GM12891 (cell line): Measurements from ENCODE around the gene C20orf173.

Experiments used
- PAX5 ChIP-seq: IDR thresholded peaks from 2 replicates; pipeline ENCODE4 v1.6.1; 2011; ENCODE audit warnings: low read length, moderate library complexity, mild to moderate bottlenecking; ENCODE audit not compliant: insufficient read depth, severe bottlenecking
- POLR2A ChIP-seq: IDR thresholded peaks from 2 replicates; pipeline ENCODE4 v1.6.1; 2011; ENCODE audit warnings: low read depth, low read length, control low read depth
- POLR2AphosphoS5 ChIP-seq: IDR thresholded peaks from 2 replicates; pipeline ENCODE4 v1.6.1; 2011; ENCODE audit warnings: low read depth, low read length, control low read depth
- POU2F2 ChIP-seq: IDR thresholded peaks from 2 replicates; pipeline ENCODE4 v1.6.1; 2011; ENCODE audit warnings: low read depth, mild to moderate bottlenecking, control low read depth, low read length, moderate library complexity
- SPI1 ChIP-seq: IDR thresholded peaks from 2 replicates; pipeline ENCODE4 v1.6.1; 2011; ENCODE audit warnings: low read depth, low read length, control low read depth
- TAF1 ChIP-seq: IDR thresholded peaks from 2 replicates; pipeline ENCODE4 v1.6.1; 2011; ENCODE audit warnings: low read depth, low read length, control low read depth

DNA sequence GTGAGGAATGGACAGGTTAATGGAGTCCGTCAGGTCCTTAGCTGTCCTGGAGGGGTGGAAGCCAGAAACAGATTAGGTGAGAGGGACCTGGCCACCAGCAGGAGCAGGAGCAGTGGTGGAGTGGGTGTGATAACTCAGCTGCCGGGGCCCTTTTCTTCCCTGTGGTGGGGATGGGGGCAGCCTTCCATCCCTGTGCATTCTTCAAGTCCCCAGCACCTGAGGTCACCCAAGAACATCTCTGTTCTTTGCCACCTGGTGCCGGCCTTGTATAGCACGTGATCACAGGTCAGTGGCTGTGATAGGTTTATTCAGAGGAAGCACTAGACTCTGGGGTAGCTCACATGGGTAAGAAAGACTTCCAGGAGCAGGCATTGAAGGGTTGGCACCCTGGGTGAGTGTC, 29.0 kb upstream of the C20orf173 start:
- TF ChIP-seq POLR2AphosphoS5 (no peak), PAX5 (no peak), POLR2A (no peak), TAF1 (no peak), SPI1 (no peak), POU2F2 (no peak)
